HUES6 (cell line): ENCODE results near the gene COX20.
"Not testable (repeated sequence)": the region's sequence is repeated elsewhere in the genome, so short reads cannot be mapped to it uniquely, and the experiment has no call there.

Experiments
- H3K27ac ChIP-seq: 2 replicates; pipeline ENCODE4 v1.7.0; 2013; ENCODE audit warnings: low read depth, mild to moderate bottlenecking, low read length, inconsistent platforms
- H3K27me3 ChIP-seq: 2 replicates; pipeline ENCODE4 v1.6.1; 2013; ENCODE audit warnings: low read length; ENCODE audit not compliant: control insufficient read depth, insufficient read depth
- H3K36me3 ChIP-seq: 2 replicates; pipeline ENCODE4 v1.6.1; 2013; ENCODE audit warnings: low read length; ENCODE audit not compliant: control insufficient read depth, insufficient read depth
- H3K4me1 ChIP-seq: 2 replicates; pipeline ENCODE4 v1.6.1; 2013; ENCODE audit warnings: low read length; ENCODE audit not compliant: control insufficient read depth, insufficient read depth
- H3K4me3 ChIP-seq: 2 replicates; pipeline ENCODE4 v1.5.1; 2013; ENCODE audit warnings: low read depth, low read length
- H3K9ac ChIP-seq: one replicate; pipeline ENCODE4 v1.6.1; 2013; ENCODE audit warnings: mild to moderate bottlenecking, low read length
- H3K9me3 ChIP-seq: 2 replicates; pipeline ENCODE4 v1.6.1; 2013; ENCODE audit warnings: low read depth, low read length; ENCODE audit not compliant: control insufficient read depth, insufficient read depth

COX20 gene

GRCh38 chr1:244822878-244823277 is 12.6 kb upstream of the COX20 start:
- no peak overlapping the region for H3K4me3 ChIP-seq
- H3K27me3 ChIP-seq = no peaks in the 10 kb centered on the region
- H3K4me1 ChIP-seq = 0 out of 2 replicates have a peak, but pooled peaks cover 10% of the 10 kb centered on the region
- H3K9me3 ChIP-seq = no peaks in the 10 kb centered on the region
- no peak overlapping the region for H3K27ac ChIP-seq
- no peak overlapping the region for H3K9ac ChIP-seq
- no peaks in the 10 kb centered on the region for H3K36me3 ChIP-seq

GRCh38 chr1:244826712-244827111 is 8.7 kb upstream of the COX20 start:
- no peak overlapping the region for H3K9ac ChIP-seq
- H3K36me3 ChIP-seq = no peaks in the 10 kb centered on the region
- no peaks in the 10 kb centered on the region for H3K27me3 ChIP-seq
- 0 out of 2 replicates have a peak, but pooled peaks cover 4% of the 10 kb centered on the region for H3K4me1 ChIP-seq
- no peak overlapping the region for H3K4me3 ChIP-seq
- H3K27ac ChIP-seq = no peak overlapping the region
- no peaks in the 10 kb centered on the region for H3K9me3 ChIP-seq

DNA sequence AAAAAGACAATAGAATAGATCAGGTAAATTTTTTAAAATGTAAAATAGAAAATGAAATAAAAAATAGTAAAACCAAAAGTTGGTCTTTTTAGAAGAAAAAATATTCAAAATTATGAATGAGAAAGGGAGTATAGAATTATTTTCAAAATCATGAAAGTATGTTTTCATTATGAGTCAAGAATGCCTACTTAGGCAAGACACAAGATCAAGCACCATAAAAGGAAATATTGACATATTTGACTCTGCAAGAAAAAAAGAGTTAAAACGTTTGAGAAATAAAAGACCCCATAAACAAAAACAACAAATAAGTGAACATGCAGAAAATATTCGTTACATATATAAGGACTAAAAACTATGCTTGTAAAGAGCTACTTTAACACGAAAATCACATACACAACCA is 4.8 kb upstream of the COX20 start:
- H3K9ac ChIP-seq = no peak overlapping the region

GRCh38 chr1:244833260-244833659 is 2.2 kb upstream of the COX20 start:
- not testable (repeated sequence) for H3K36me3 ChIP-seq, H3K27me3 ChIP-seq, H3K9ac ChIP-seq, H3K9me3 ChIP-seq
- Histone ChIP-seq H3K27ac (peak overlapping the region; percentile 99; the same call in 1 of the 2 replicates), H3K4me1 (peaks cover 17% of the 10 kb centered on the region; the same call in 1 of the 2 replicates), H3K4me3 (peak overlapping the region; percentile 87)

More for the DNA sequence above, 4.8 kb upstream of the COX20 start:
- Histone ChIP-seq H3K27ac (no peak overlapping the region), H3K4me3 (no peak overlapping the region), H3K27me3 (no peaks in the 10 kb centered on the region), H3K4me1 (0 out of 2 replicates have a peak, but pooled peaks cover 4% of the 10 kb centered on the region), H3K9me3 (no peaks in the 10 kb centered on the region), H3K36me3 (no peaks in the 10 kb centered on the region)

GRCh38 chr1:244833734-244834542 is 1.5 kb upstream of the COX20 start:
- Histone ChIP-seq H3K4me1 (peaks cover 17% of the 10 kb centered on the region; the same call in 1 of the 2 replicates), H3K4me3 (peak overlapping the region; percentile 87), H3K27me3 (no peaks in the 10 kb centered on the region), H3K9ac (peak overlapping the region; percentile 99), H3K9me3 (no peaks in the 10 kb centered on the region), H3K27ac (peak overlapping the region; percentile 99), H3K36me3 (peaks cover 5% of the 10 kb centered on the region; the same call in 1 of the 2 replicates)

GRCh38 chr1:244834543-244835275 is 749 bp upstream of the COX20 start:
- peak overlapping the region; percentile 99 for H3K27ac ChIP-seq
- H3K4me3 ChIP-seq = peak overlapping the region; percentile 87
- no peaks in the 10 kb centered on the region for H3K9me3 ChIP-seq
- no peaks in the 10 kb centered on the region for H3K27me3 ChIP-seq
- peaks cover 17% of the 10 kb centered on the region; the same call in 1 of the 2 replicates for H3K4me1 ChIP-seq
- H3K36me3 ChIP-seq = peaks cover 13% of the 10 kb centered on the region
- peak overlapping the region; percentile 99 for H3K9ac ChIP-seq

GRCh38 chr1:244836135-244836521 is 670 bp downstream of the COX20 start:
- Histone ChIP-seq H3K4me3 (peak overlapping the region; percentile 87), H3K9ac (peak overlapping the region; percentile 99), H3K27me3 (no peaks in the 10 kb centered on the region), H3K4me1 (peaks cover 17% of the 10 kb centered on the region; the same call in 1 of the 2 replicates), H3K36me3 (peaks cover 26% of the 10 kb centered on the region), H3K27ac (peak overlapping the region; percentile 99; the same call in 1 of the 2 replicates), H3K9me3 (no peaks in the 10 kb centered on the region)

GRCh38 chr1:244836584-244836983 is 1.1 kb downstream of the COX20 start:
- Histone ChIP-seq H3K9me3 (no peaks in the 10 kb centered on the region), H3K27ac (peak overlapping the region; percentile 99; the same call in 1 of the 2 replicates), H3K4me1 (peaks cover 17% of the 10 kb centered on the region; the same call in 1 of the 2 replicates), H3K27me3 (no peaks in the 10 kb centered on the region), H3K4me3 (peak overlapping the region; percentile 87), H3K9ac (peak overlapping the region; percentile 99), H3K36me3 (peaks cover 30% of the 10 kb centered on the region)

DNA sequence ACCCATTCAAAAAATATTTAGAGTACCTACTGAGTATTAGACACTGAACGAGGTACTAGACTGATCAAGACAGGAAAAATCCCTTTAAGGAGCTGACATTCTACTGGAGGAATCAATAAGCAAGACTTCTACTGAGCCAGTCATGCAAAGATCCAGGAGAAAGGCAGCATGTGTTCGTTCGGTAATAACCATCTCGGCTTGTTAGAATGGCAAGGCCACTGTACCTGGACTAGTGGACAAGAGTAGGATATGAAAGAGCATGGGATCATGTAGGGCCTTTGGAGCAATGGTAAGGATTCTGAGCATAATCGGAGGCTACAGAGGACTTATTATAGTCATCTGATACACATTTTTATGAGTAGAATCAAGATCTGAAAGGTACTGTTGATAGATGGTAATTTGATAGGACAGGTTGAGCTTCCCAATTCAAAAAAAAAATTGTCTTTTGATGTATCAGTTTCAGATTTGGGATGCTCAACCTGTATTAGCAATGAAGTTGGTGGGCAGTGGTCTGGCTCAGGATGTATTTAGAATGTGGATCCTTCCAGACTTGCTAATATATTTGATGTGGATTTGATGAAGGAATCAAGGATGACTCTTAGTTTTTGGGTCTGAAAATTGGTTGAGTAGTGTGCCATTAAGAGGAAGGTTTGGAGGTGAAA is 2.3 kb downstream of the COX20 start:
- no peak overlapping the region for H3K9ac ChIP-seq
- no peaks in the 10 kb centered on the region for H3K27me3 ChIP-seq
- no peak overlapping the region for H3K27ac ChIP-seq
- peaks cover 42% of the 10 kb centered on the region for H3K36me3 ChIP-seq
- H3K9me3 ChIP-seq = no peaks in the 10 kb centered on the region
- H3K4me1 ChIP-seq = peaks cover 17% of the 10 kb centered on the region; the same call in 1 of the 2 replicates
- H3K4me3 ChIP-seq = peak overlapping the region; percentile 87; the same call in 1 of the 2 replicates

DNA sequence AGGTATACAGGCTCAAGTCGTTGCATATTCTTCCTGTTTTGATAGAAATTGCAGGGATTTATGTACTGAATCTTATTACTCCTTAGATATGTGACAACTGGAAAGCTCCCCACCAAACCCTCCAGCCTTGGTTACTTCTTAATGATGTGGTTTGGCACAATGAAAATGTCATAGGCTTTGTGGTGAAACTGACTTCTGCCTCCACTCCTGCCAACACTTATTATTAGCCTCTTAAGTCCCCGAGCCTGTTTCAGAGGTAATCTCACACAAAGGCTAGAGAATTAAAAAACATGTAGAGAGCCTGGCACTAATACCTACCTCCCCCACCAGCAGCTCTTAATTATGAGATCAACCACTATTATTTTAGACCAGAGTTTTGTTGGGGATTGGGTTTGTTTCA is 4.2 kb downstream of the COX20 start:
- Histone ChIP-seq H3K9ac (no peak overlapping the region), H3K27me3 (no peaks in the 10 kb centered on the region), H3K27ac (no peak overlapping the region), H3K36me3 (peaks cover 61% of the 10 kb centered on the region), H3K4me1 (peaks cover 12% of the 10 kb centered on the region; the same call in 1 of the 2 replicates), H3K9me3 (no peaks in the 10 kb centered on the region), H3K4me3 (no peak overlapping the region)
